Nephron (organoid): ENCODE measurements around the gene LANCL1.

Experiments
- H3K27ac Mint-ChIP-seq, 3 experiments: 2 replicates each; pipeline ENCODE4 v1.8.0; 2020; ENCODE audit warnings: mixed read lengths in 3 of 3, mild to moderate bottlenecking in 2 of 3, moderate library complexity in 1 of 3
- H3K27me3 Mint-ChIP-seq: 2 replicates; pipeline ENCODE4 v1.8.0; 2021; ENCODE audit warnings: low read depth, mild to moderate bottlenecking, moderate library complexity, mixed read lengths
- H3K36me3 Mint-ChIP-seq: 2 replicates; pipeline ENCODE4 v1.8.0; 2020; ENCODE audit warnings: low read depth, mixed read lengths
- H3K4me1 Mint-ChIP-seq: 2 replicates; pipeline ENCODE4 v1.8.0; 2020; ENCODE audit warnings: mixed read lengths
- H3K4me3 Mint-ChIP-seq, 3 experiments: 2 replicates each; pipeline ENCODE4 v1.8.0; 2020; ENCODE audit warnings: mild to moderate bottlenecking in 3 of 3, mixed read lengths in 3 of 3, moderate library complexity in 2 of 3
- H3K9me3 Mint-ChIP-seq: 2 replicates; pipeline ENCODE4 v1.8.0; 2020; ENCODE audit warnings: mixed read lengths
- CTCF ChIP-seq, 3 experiments: fragments of 200-600 bp; sonication (generic); IDR thresholded peaks; one replicate each; pipeline ENCODE4 v1.5.0; 2021; ENCODE audit warnings: antibody characterized with exemption in 3 of 3; ENCODE audit not compliant: unreplicated experiment in 3 of 3

Gene LANCL1

GRCh38 chr2:210421916-210422315, 54.6 kb downstream of the LANCL1 start:
- peaks cover 27% of the 10 kb centered on the region for H3K36me3 Mint-ChIP-seq
- H3K9me3 Mint-ChIP-seq, result peaks cover 24% of the 10 kb centered on the region
- H3K27ac Mint-ChIP-seq, result no peak overlapping the region
- H3K4me3 Mint-ChIP-seq, result no peak overlapping the region
- no peak for TF ChIP-seq CTCF (IDR thresholded peaks at IDR 0.05; ENCODE audit: unreplicated experiment in 3 of 3)
- H3K27me3 Mint-ChIP-seq, result peaks cover under 1% of the 10 kb centered on the region
- H3K4me1 Mint-ChIP-seq, result peaks cover 4% of the 10 kb centered on the region

GRCh38 chr2:210412660-210413059, 63.9 kb downstream of the LANCL1 start:
- H3K4me1 Mint-ChIP-seq, result no peaks in the 10 kb centered on the region
- no peaks in the 10 kb centered on the region for H3K36me3 Mint-ChIP-seq
- no peak overlapping the region for H3K4me3 Mint-ChIP-seq
- H3K9me3 Mint-ChIP-seq, result peaks cover 19% of the 10 kb centered on the region
- no peak overlapping the region for H3K27ac Mint-ChIP-seq
- TF ChIP-seq CTCF (IDR thresholded peaks at IDR 0.05; ENCODE audit: unreplicated experiment in 3 of 3), result no peak
- H3K27me3 Mint-ChIP-seq, result peaks cover 4% of the 10 kb centered on the region

DNA sequence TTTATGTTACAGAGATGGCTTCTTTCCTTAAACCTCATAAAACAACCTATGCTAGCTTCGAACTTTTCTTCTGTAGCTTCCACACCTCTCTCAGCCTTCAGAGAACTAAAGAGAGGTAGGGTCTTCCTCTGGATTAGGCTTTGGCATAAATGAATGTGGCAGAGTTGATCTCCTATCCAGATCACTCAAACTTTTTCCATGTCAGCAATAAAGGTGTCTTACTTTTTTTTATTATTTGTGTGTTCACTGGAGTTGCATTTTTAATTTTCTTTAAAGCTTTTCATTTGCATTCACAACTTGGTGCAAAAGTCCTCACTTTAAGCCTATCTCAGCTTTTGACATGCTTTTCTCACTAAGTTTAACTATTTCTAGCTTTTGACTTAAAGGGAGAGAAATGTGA, 66.0 kb downstream of the LANCL1 start:
- Mint-ChIP-seq H3K27me3 (no peaks in the 10 kb centered on the region), H3K9me3 (peaks cover 17% of the 10 kb centered on the region), H3K4me1 (no peaks in the 10 kb centered on the region), H3K27ac (no peak overlapping the region), H3K4me3 (no peak overlapping the region), H3K36me3 (no peaks in the 10 kb centered on the region)
- no peak for TF ChIP-seq CTCF (IDR thresholded peaks at IDR 0.05; ENCODE audit: unreplicated experiment in 3 of 3)

GRCh38 chr2:210399440-210400041, 77.0 kb downstream of the LANCL1 start:
- peak; percentile 39 to 56 (median 47) for TF ChIP-seq CTCF (IDR thresholded peaks at IDR 0.05; ENCODE audit: unreplicated experiment in 3 of 3)
- Mint-ChIP-seq H3K36me3 (no peaks in the 10 kb centered on the region), H3K27ac (no peak overlapping the region), H3K9me3 (no peaks in the 10 kb centered on the region), H3K4me3 (no peak overlapping the region), H3K4me1 (peaks cover 17% of the 10 kb centered on the region), H3K27me3 (no peaks in the 10 kb centered on the region)

GRCh38 chr2:210392469-210392881, 84.1 kb downstream of the LANCL1 start:
- H3K4me3 Mint-ChIP-seq, result no peak overlapping the region
- no peak for TF ChIP-seq CTCF (IDR thresholded peaks at IDR 0.05; ENCODE audit: unreplicated experiment in 3 of 3)
- no peaks in the 10 kb centered on the region for H3K27me3 Mint-ChIP-seq
- no peaks in the 10 kb centered on the region for H3K9me3 Mint-ChIP-seq
- H3K27ac Mint-ChIP-seq, result peak overlapping the region in 2 of 3 experiments; percentile 22 to 49
- H3K36me3 Mint-ChIP-seq, result no peaks in the 10 kb centered on the region
- peaks cover 28% of the 10 kb centered on the region for H3K4me1 Mint-ChIP-seq

DNA sequence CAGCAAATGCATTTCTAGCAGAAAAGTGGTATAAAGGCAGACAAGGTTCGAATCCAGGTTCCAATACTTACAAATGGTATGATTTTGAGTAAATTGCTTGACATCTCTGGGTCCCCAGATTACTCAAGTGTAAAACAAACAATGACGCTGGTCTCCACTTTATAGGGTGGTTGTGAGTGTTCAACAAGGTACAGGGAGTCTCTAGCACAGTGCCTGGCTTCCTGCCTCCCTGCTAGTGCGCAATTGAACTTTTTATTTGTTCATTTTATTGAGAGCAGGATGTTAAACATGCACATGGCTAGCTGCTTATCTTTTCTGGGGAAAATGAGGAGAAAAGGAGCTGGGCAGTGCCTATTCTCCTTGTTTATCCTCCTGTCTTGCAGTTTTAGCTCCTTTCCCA, 86.7 kb downstream of the LANCL1 start:
- Mint-ChIP-seq H3K27ac (no peak overlapping the region), H3K27me3 (no peaks in the 10 kb centered on the region), H3K36me3 (no peaks in the 10 kb centered on the region), H3K4me3 (no peak overlapping the region), H3K9me3 (no peaks in the 10 kb centered on the region), H3K4me1 (peaks cover 28% of the 10 kb centered on the region)
- no peak for TF ChIP-seq CTCF (IDR thresholded peaks at IDR 0.05; ENCODE audit: unreplicated experiment in 3 of 3)
